Natural killer cell (primary cell): ENCODE results near the gene NOTCH3. TPM values are rescaled to one million over a fixed set of nuclear protein-coding genes. Genes with fewer than 3 reads are reported as not detected.

ENCODE experiments used
- ATAC-seq, 3 donors: fragments of 150-1000 bp in 2 of 3; fragments of 200-7000 bp in 1 of 3; cut with Tn5 transposase; 1 replicate in 1 of 3; 2 replicates in 2 of 3; pipeline ENCODE4 v1.10.0; 2021; ENCODE audit warnings: mild to moderate bottlenecking in 2 of 3, moderate library complexity in 2 of 3
- DNase-seq, 2 donors: peaks; one replicate each; pipeline versions ENCODE4 v3.0.0 to v3.0.0-alpha.2; 2013 to 2021; ENCODE audit warnings: mixed read lengths in 1 of 2
- H3K27ac ChIP-seq: one replicate; pipeline ENCODE4 v1.5.1; 2013; ENCODE audit warnings: mild to moderate bottlenecking, low read length
- H3K27me3 ChIP-seq: one replicate; pipeline ENCODE4 v1.6.1; 2013; ENCODE audit warnings: low read length; ENCODE audit not compliant: control insufficient read depth, insufficient read depth
- H3K36me3 ChIP-seq: one replicate; pipeline ENCODE4 v1.6.1; 2013; ENCODE audit warnings: low read length; ENCODE audit not compliant: control insufficient read depth, insufficient read depth
- H3K4me1 ChIP-seq: one replicate; pipeline ENCODE4 v1.6.1; 2013; ENCODE audit warnings: low read length; ENCODE audit not compliant: control insufficient read depth, insufficient read depth
- H3K4me3 ChIP-seq: one replicate; pipeline ENCODE4 v1.5.1; 2013; ENCODE audit warnings: low read length
- H3K9me3 ChIP-seq: one replicate; pipeline ENCODE4 v1.6.1; 2013; ENCODE audit warnings: low read length; ENCODE audit not compliant: control insufficient read depth, insufficient read depth
- H3K27ac Mint-ChIP-seq, 2 donors: one replicate each; pipeline ENCODE4 v1.8.0; 2022; ENCODE audit warnings: mild to moderate bottlenecking in 2 of 2, mixed read lengths in 2 of 2, moderate library complexity in 1 of 2
- H3K27me3 Mint-ChIP-seq, 2 donors: one replicate each; pipeline ENCODE4 v1.8.0; 2022; ENCODE audit warnings: low read depth in 2 of 2, mixed read lengths in 2 of 2
- H3K36me3 Mint-ChIP-seq: one replicate; pipeline ENCODE4 v1.8.0; 2022; ENCODE audit warnings: mixed read lengths
- H3K4me1 Mint-ChIP-seq, 2 donors: one replicate each; pipeline ENCODE4 v1.8.0; 2022; ENCODE audit warnings: mixed read lengths in 2 of 2
- H3K4me3 Mint-ChIP-seq: one replicate; pipeline ENCODE4 v1.8.0; 2022; ENCODE audit warnings: mild to moderate bottlenecking, moderate library complexity, mixed read lengths
- H3K9me3 Mint-ChIP-seq, 2 donors: one replicate each; pipeline ENCODE4 v1.8.0; 2022; ENCODE audit warnings: mixed read lengths in 2 of 2
- CTCF ChIP-seq: fragments of 200-600 bp; IDR thresholded peaks from one replicate; pipeline ENCODE4 v1.8.0; 2022; ENCODE audit warnings: antibody characterized with exemption
- WGBS: methylation state at CpG from one replicate; pipeline ENCODE4 v1.1.7; 2013; ENCODE audit warnings: missing lambda C conversion rate; ENCODE audit not compliant: insufficient coverage; 5-methylcytosine and 5-hydroxymethylcytosine counted together
- intact Hi-C: fragments of 100-400 bp; cut with micrococcal nuclease; formaldehyde crosslinking; loops from one replicate; pipeline ENCODE4 v1.14.2; 2022
- total RNA-seq, 4 donors: library from RNA; stranded (reverse); fragments of 120-200 nt in 1 of 4; gene quantifications; one replicate each; pipeline versions ENCODE4 v1.2.3 to v1.2.4, GENCODE V29; 2013 to 2022

The NOTCH3 gene
- total RNA-seq, 3 donors from 2014 or later (not counting 1 experiment from before 2014, with no cell fraction given): 0.25 to 0.26 TPM; not detected in 1

DNA sequence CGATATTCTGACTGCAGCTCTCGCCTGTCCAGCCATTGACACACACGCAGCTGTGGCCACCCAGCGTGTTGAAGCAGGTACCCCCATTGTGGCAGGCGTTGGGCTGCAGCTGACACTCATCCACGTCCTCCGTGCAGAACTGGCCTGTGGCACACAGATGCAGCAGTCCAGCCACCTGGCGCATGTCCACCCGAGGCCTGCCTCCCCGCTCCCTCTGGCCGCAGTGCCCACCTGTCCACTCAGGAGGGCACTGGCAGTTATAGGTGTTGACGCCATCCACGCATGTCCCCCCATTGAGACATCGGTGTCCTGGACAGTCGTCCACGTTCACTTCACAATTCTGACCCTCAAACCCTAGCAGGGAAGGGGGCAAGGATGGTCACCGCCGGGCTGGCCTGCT lies 9.3 kb downstream of the NOTCH3 start:
- intact Hi-C loops: no loop called here
- Histone ChIP-seq H3K4me3 (no peak overlapping the region), H3K9me3 (no peaks in the 10 kb centered on the region), H3K36me3 (no peaks in the 10 kb centered on the region), H3K4me1 (peaks cover 4% of the 10 kb centered on the region), H3K27me3 (peaks cover 12% of the 10 kb centered on the region), H3K27ac (no peak overlapping the region)
- no peak for ATAC-seq
- Mint-ChIP-seq H3K9me3 (no peaks in the 10 kb centered on the region), H3K36me3 (no peaks in the 10 kb centered on the region), H3K27ac (no peak overlapping the region), H3K4me3 (no peak overlapping the region), H3K4me1 (peaks cover 5 to 6% of the 10 kb centered on the region in 2 donors), H3K27me3 (peaks cover 15 to 20% of the 10 kb centered on the region in 2 donors)
- no peak for TF ChIP-seq CTCF
- DNase-seq: no peak
- 92% methylated on average over 18 of the region's 18 CpGs for WGBS

DNA sequence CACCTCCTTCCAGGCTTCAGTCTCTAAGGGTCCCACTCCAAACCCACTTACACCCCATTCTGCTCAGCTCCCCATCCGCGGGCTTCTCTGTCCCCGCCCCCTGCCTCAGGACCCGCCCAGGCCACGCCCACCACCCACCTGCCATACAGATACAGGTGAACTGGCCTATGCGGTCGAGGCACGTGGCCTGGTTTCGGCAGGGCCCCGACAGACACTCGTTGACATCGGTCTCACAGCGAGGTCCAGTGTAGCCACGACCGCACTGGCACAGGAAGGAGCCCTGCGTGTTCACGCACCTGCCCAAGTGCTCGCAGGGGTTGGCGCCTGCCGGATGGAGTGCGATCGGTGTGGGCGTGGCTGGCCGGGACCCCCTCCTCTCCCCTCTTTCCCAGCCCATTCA lies 11.9 kb downstream of the NOTCH3 start:
- DNase-seq (no peak), ATAC-seq (no peak)
- intact Hi-C loops: no loop called here
- no peak for TF ChIP-seq CTCF
- Mint-ChIP-seq H3K4me3 (no peak overlapping the region), H3K9me3 (no peaks in the 10 kb centered on the region), H3K27ac (no peak overlapping the region), H3K36me3 (no peaks in the 10 kb centered on the region), H3K4me1 (no peaks in the 10 kb centered on the region), H3K27me3 (peaks cover 2% of the 10 kb centered on the region in 2 donors)
- Histone ChIP-seq H3K36me3 (no peaks in the 10 kb centered on the region), H3K4me1 (no peaks in the 10 kb centered on the region), H3K27ac (no peak overlapping the region), H3K27me3 (no peaks in the 10 kb centered on the region), H3K9me3 (no peaks in the 10 kb centered on the region), H3K4me3 (no peak overlapping the region)
- 88% methylated on average over 24 of the region's 24 CpGs for WGBS

DNA sequence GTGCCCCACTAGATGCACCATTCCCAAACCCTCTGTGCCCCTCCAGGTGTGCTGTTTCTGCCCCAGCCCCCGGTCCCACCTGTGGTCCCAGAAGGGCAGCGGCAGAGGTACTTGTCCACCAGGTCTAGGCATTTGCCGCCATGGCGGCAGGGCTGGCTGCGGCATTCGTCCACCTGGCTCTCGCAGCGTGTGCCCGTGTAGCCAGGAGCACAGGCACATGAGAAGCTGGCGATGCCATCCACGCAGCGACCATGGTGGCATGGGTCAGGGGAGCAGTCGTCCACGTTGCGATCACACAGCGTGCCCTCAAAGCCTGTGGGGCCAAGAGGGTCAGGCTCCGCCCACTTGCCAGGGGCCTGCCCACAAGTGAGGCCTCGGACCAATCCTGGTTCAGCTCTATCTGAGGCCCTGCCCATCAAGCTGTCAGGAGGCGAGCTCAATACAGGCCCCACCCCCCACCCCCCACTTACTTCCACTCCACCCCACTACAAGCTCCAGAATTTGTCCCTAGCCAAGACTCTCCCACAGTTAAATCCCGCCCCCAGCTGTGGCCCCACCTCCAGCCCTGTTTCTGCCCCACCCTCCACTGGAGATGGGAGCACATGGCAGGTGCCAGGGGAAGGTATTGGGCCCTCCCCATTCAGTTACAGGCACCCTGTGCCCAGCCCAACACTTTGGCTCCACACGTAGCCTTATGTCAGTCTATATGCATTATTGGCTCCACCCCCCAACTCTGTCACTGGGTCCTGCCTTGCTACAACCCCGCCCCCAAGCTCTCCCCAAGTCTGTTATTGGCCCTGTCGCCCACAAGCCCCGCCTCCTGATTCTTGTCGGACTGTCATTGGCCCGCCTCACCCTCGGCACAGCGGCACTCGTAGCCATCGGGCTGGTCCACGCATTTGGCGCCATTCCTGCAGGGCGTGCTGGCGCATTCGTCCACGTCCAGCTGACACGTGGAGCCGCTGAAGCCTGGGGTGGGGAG lies 13.5 kb downstream of the NOTCH3 start:
- Mint-ChIP-seq H3K36me3 (no peaks in the 10 kb centered on the region), H3K9me3 (no peaks in the 10 kb centered on the region), H3K4me1 (no peaks in the 10 kb centered on the region), H3K27me3 (peaks cover 0 to 2% of the 10 kb centered on the region in 2 donors), H3K27ac (no peak overlapping the region), H3K4me3 (no peak overlapping the region)
- DNase-seq: no peak
- 95% methylated on average over 38 of the region's 38 CpGs for WGBS
- H3K36me3 ChIP-seq: no peaks in the 10 kb centered on the region
- intact Hi-C loops: no loop called here
- TF ChIP-seq CTCF: no peak
- H3K4me1 ChIP-seq: no peaks in the 10 kb centered on the region
- H3K4me3 ChIP-seq: no peak overlapping the region
- H3K27ac ChIP-seq: no peak overlapping the region
- no peaks in the 10 kb centered on the region for H3K9me3 ChIP-seq
- H3K27me3 ChIP-seq: no peaks in the 10 kb centered on the region
- no peak for ATAC-seq
